Neural crest cell (in vitro differentiated cells): Measurements from ENCODE around the gene ASIC3. TPM values are rescaled to one million over a fixed set of nuclear protein-coding genes. Genes with fewer than 3 reads are reported as not detected.

Source experiments
- DNase-seq: peaks from one replicate; pipeline ENCODE4 v3.0.0; 2021; ENCODE audit warnings: low read depth, mixed read lengths, low spot score
- H3K27ac Mint-ChIP-seq: one replicate; pipeline ENCODE4 v1.8.0; 2021; ENCODE audit warnings: mild to moderate bottlenecking, mixed read lengths; ENCODE audit not compliant: unreplicated experiment
- H3K27me3 Mint-ChIP-seq: 2 replicates; pipeline ENCODE4 v1.8.0; 2021; ENCODE audit warnings: low read depth, mild to moderate bottlenecking, mixed read lengths
- H3K36me3 Mint-ChIP-seq: 2 replicates; pipeline ENCODE4 v1.8.0; 2021; ENCODE audit warnings: low read depth, mild to moderate bottlenecking, mixed read lengths
- H3K4me1 Mint-ChIP-seq: 2 replicates; pipeline ENCODE4 v1.8.0; 2021; ENCODE audit warnings: mixed read lengths
- H3K4me3 Mint-ChIP-seq: one replicate; pipeline ENCODE4 v1.8.0; 2021; ENCODE audit warnings: mild to moderate bottlenecking, mixed read lengths
- H3K9me3 Mint-ChIP-seq: 2 replicates; pipeline ENCODE4 v1.8.0; 2021; ENCODE audit warnings: mixed read lengths
- total RNA-seq: library from RNA; stranded (reverse); gene quantifications from 2 replicates; pipeline ENCODE4 v1.2.1, GENCODE V29; 2021
- TF ChIP-seq, protein P1 (sequence below): fragments of 200-600 bp; sonication (generic); conservative IDR thresholded peaks from 2 replicates; pipeline ENCODE4 v1.5.0; 2021; ENCODE audit warnings: antibody characterized with exemption, mild to moderate bottlenecking

The ASIC3 gene
- total RNA-seq, 1 donor from 2014 or later = 6.0 TPM

DNA sequence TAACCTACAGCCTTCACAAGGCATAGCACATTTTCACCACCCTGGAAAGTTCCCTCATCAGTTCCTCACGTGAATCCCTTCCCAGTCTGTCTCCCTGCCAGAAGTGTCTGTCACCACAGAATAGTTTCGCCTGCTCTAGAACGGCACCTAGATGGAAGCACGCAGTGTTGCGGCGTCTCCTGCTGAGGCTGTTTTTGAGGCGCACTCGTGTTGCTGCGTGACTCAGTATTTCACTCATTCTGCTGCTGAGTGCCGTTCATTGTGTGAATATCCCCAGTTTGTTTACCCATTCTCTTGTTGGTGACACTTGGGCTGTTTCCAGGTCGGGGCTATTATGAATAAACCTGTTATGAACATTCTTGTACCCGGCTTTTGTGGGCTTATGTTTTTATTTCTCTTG lies 44.8 kb upstream of the ASIC3 start:
- H3K36me3 Mint-ChIP-seq = no peaks in the 10 kb centered on the region
- H3K4me1 Mint-ChIP-seq = peaks cover 10% of the 10 kb centered on the region
- H3K9me3 Mint-ChIP-seq = no peaks in the 10 kb centered on the region
- TF ChIP-seq, protein P1, sequence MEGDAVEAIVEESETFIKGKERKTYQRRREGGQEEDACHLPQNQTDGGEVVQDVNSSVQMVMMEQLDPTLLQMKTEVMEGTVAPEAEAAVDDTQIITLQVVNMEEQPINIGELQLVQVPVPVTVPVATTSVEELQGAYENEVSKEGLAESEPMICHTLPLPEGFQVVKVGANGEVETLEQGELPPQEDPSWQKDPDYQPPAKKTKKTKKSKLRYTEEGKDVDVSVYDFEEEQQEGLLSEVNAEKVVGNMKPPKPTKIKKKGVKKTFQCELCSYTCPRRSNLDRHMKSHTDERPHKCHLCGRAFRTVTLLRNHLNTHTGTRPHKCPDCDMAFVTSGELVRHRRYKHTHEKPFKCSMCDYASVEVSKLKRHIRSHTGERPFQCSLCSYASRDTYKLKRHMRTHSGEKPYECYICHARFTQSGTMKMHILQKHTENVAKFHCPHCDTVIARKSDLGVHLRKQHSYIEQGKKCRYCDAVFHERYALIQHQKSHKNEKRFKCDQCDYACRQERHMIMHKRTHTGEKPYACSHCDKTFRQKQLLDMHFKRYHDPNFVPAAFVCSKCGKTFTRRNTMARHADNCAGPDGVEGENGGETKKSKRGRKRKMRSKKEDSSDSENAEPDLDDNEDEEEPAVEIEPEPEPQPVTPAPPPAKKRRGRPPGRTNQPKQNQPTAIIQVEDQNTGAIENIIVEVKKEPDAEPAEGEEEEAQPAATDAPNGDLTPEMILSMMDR = no peak
- DNase-seq = no peak
- H3K4me3 Mint-ChIP-seq = no peak overlapping the region
- no peak overlapping the region for H3K27ac Mint-ChIP-seq
- H3K27me3 Mint-ChIP-seq = no peaks in the 10 kb centered on the region

DNA sequence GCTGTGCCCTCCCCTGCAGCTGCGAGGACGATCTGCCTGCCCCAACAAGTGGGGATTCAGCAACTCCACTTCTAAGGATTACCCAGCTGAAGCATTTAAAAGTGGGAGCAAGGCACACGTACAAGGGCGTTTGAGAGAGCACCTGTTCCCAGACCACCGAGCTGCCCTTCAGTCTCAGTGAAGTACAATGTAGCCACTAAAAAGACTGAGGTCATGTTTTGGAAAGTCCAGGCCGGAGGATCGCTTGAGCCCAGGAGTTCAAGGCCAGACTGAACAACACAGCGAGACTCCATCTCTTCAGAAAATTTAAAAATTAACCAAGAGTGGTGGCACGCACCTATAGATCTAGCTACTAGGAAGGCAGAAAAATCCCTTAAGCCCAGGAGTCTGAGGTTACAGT lies 42.8 kb upstream of the ASIC3 start:
- no peak for DNase-seq
- H3K27me3 Mint-ChIP-seq = no peaks in the 10 kb centered on the region
- TF ChIP-seq, protein P1 = no peak
- no peaks in the 10 kb centered on the region for H3K36me3 Mint-ChIP-seq
- H3K4me1 Mint-ChIP-seq = peaks cover 16% of the 10 kb centered on the region
- no peak overlapping the region for H3K4me3 Mint-ChIP-seq
- no peaks in the 10 kb centered on the region for H3K9me3 Mint-ChIP-seq
- H3K27ac Mint-ChIP-seq = no peak overlapping the region

DNA sequence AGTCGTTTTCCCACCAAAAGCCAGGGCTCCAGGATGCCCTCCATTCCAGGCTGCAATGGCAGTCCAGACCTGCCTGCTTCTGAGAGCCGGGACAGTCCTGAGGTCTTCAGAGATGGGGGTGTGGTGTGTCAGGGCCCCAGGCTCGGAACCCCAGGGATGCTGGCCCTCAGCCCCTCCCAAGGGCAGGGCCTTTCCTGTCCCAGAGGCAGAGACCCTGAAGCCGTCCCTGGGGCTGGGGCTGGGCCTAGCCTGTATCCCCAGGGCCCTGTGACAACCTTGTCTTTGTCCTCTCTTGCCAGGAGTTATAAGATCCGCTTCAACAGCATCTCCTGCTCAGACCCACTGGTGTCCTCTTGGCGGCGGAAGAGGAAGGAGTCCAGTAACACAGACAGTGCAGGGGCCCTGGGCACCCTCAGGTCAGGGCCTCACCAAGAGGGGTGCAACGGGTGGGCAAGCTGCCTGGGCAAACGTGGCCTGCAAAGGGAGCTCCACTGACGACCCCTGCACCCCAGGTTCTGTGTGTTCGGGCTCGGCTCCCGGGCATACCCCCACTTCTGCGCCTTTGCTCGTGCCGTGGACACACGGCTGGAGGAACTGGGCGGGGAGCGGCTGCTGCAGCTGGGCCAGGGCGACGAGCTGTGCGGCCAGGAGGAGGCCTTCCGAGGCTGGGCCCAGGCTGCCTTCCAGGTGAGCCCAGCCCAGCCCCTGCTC lies 41.6 kb upstream of the ASIC3 start:
- Mint-ChIP-seq H3K27me3 (no peaks in the 10 kb centered on the region), H3K27ac (no peak overlapping the region), H3K9me3 (no peaks in the 10 kb centered on the region), H3K4me1 (peaks cover 25% of the 10 kb centered on the region), H3K36me3 (no peaks in the 10 kb centered on the region), H3K4me3 (no peak overlapping the region)
- DNase-seq = no peak
- TF ChIP-seq, protein P1 = no peak

DNA sequence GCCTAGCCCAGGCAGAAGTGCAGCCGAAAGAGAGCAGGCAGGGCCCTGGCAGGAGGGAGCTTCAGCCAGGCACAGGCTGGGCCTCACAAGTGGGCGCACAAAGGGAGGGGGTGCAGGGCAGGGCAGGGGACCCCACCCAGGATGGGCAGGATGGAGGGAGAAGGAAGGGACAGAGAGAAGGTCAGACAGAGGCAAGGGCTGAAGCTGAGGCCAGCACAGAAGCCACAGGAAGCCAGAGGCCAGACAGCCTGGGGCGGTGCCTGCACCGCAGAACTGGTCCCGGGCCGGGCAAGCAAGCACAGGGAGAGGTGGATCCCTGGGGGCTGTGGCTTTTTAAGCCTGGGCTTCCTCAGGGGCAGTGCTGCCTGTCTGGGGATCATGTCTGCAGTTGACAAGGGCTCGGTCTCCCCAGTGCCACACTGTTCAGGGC lies 40.8 kb upstream of the ASIC3 start:
- DNase-seq = no peak
- H3K4me3 Mint-ChIP-seq = no peak overlapping the region

DNA sequence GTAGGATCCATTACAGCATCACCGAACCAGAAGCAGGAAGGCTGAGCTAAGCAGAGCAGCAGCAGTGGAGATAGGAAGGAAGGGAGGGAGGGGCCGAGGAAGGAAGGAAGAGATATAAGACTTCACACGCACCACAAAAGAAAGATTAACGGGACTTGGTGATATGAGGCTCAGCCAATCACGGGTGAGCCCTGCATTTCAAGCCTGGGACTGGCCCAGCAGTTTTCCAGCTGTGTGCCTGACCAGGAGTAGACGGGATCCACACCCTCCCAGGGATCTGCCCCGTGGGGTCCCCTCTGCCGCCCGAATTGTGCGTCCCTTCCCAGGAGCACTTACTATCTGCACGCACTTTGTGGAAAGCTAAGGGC lies 40.2 kb upstream of the ASIC3 start:
- Mint-ChIP-seq H3K27ac (no peak overlapping the region), H3K27me3 (peaks cover 6% of the 10 kb centered on the region), H3K4me1 (peaks cover 37% of the 10 kb centered on the region), H3K4me3 (peak overlapping the region; percentile 61), H3K36me3 (no peaks in the 10 kb centered on the region), H3K9me3 (no peaks in the 10 kb centered on the region)
- TF ChIP-seq, protein P1 = no peak
- no peak for DNase-seq

More for the DNA sequence above, 40.8 kb upstream of the ASIC3 start:
- Mint-ChIP-seq H3K27me3 (peaks cover 1% of the 10 kb centered on the region), H3K36me3 (no peaks in the 10 kb centered on the region), H3K27ac (no peak overlapping the region), H3K4me1 (peaks cover 32% of the 10 kb centered on the region), H3K9me3 (no peaks in the 10 kb centered on the region)
- TF ChIP-seq, protein P1 = no peak
